Measurements from ENCODE around the gene MISFA. TPM values are rescaled to one million over a fixed set of nuclear protein-coding genes. Genes with fewer than 3 reads are reported as not detected.
"Not testable (repeated sequence)": the region's sequence is repeated elsewhere in the genome, so short reads cannot be mapped to it uniquely, and the experiment has no call there.

The MISFA gene
- total RNA-seq, 1 donor from 2014 or later: 4.1 TPM

- Mint-ChIP-seq H3K9me3 (ENCODE audit: low read depth) (no peaks in the 10 kb centered on the region), H3K27ac (ENCODE audit: unreplicated experiment) (no peak overlapping the region), H3K36me3 (ENCODE audit: low read depth) (no peaks in the 10 kb centered on the region), H3K4me3 (ENCODE audit: unreplicated experiment) (no peak overlapping the region), H3K27me3 (ENCODE audit: low read depth) (no peaks in the 10 kb centered on the region), H3K4me1 (ENCODE audit: low read depth) (no peaks in the 10 kb centered on the region)
- no peak for DNase-seq (ENCODE audit: low spot score)
- no peak for TF ChIP-seq CTCF (IDR thresholded peaks at IDR 0.05)
Measured at GRCh38 chr11:18590571-18590970, 9.0 kb upstream of the MISFA start.

DNA sequence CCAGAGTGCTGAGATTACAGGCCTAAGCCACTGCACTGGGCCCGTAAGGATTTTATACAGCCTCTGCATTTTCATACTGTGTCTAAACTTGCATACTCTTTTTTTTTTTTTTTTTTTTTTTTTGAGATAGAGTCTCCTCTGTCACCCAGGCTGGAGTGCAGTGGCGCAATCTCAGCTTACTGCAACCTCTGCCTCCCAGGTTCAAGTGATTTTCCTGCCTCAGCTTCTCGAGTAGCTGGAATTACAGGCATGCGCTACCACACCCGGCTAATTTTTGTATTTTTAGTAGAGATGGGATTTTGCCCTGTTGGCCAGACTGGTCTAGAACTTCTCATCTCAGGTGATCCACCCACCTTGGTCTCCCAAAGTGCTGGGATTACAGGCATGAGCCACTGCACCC is 5.5 kb upstream of the MISFA start:
- H3K9me3 Mint-ChIP-seq (ENCODE audit: low read depth); H3K27me3 Mint-ChIP-seq (ENCODE audit: low read depth); H3K36me3 Mint-ChIP-seq (ENCODE audit: low read depth); H3K4me3 Mint-ChIP-seq (ENCODE audit: unreplicated experiment); DNase-seq (ENCODE audit: low spot score); H3K27ac Mint-ChIP-seq (ENCODE audit: unreplicated experiment); H3K4me1 Mint-ChIP-seq (ENCODE audit: low read depth): not testable (repeated sequence)

GRCh38 chr11:18594999-18595749 is 4.4 kb upstream of the MISFA start:
- no peak overlapping the region for H3K4me3 Mint-ChIP-seq (ENCODE audit: unreplicated experiment)
- no peaks in the 10 kb centered on the region for H3K36me3 Mint-ChIP-seq (ENCODE audit: low read depth)

GRCh38 chr11:18600915-18601569 is 1.5 kb downstream of the MISFA start:
- no peak overlapping the region for H3K4me3 Mint-ChIP-seq (ENCODE audit: unreplicated experiment)
- no peaks in the 10 kb centered on the region for H3K9me3 Mint-ChIP-seq (ENCODE audit: low read depth)
- no peak for TF ChIP-seq CTCF (IDR thresholded peaks at IDR 0.05)
- no peaks in the 10 kb centered on the region for H3K27me3 Mint-ChIP-seq (ENCODE audit: low read depth)
- no peaks in the 10 kb centered on the region for H3K36me3 Mint-ChIP-seq (ENCODE audit: low read depth)
- H3K4me1 Mint-ChIP-seq (ENCODE audit: low read depth): peaks cover 12% of the 10 kb centered on the region
- no peak for DNase-seq (ENCODE audit: low spot score)
- H3K27ac Mint-ChIP-seq (ENCODE audit: unreplicated experiment): no peak overlapping the region

More at GRCh38 chr11:18594999-18595749, 4.4 kb upstream of the MISFA start:
- no peaks in the 10 kb centered on the region for H3K4me1 Mint-ChIP-seq (ENCODE audit: low read depth)
- DNase-seq (ENCODE audit: low spot score): no peak
- no peaks in the 10 kb centered on the region for H3K9me3 Mint-ChIP-seq (ENCODE audit: low read depth)
- no peak for TF ChIP-seq CTCF (IDR thresholded peaks at IDR 0.05)
- H3K27ac Mint-ChIP-seq (ENCODE audit: unreplicated experiment): peak overlapping the region; percentile 17
- H3K27me3 Mint-ChIP-seq (ENCODE audit: low read depth): no peaks in the 10 kb centered on the region

DNA sequence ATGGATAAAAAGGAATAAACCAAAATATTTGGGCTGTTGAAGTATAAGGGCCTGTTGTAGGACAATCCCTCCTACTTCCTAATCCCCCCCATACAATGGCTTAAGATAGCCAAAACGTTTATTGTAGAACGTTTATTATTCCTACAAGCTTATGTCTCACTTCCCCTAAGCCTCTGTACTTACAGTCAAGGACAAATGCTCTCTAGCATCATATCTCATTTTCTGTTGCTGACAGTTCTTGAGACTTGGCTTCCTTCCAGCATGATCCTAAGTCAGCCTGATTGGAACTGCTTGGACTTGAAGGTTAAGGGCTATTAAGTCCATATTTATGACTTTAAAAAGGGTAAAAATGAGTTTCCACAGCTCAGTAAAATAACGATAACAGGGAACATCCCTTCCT is 8.8 kb downstream of the MISFA start:
- Mint-ChIP-seq H3K27ac (ENCODE audit: unreplicated experiment) (no peak overlapping the region), H3K9me3 (ENCODE audit: low read depth) (no peaks in the 10 kb centered on the region), H3K27me3 (ENCODE audit: low read depth) (no peaks in the 10 kb centered on the region), H3K4me3 (ENCODE audit: unreplicated experiment) (no peak overlapping the region), H3K4me1 (ENCODE audit: low read depth) (peaks cover 2% of the 10 kb centered on the region), H3K36me3 (ENCODE audit: low read depth) (peaks cover 10% of the 10 kb centered on the region)
- TF ChIP-seq CTCF (IDR thresholded peaks at IDR 0.05): no peak
- DNase-seq (ENCODE audit: low spot score): no peak

Data from chondrocyte (in vitro differentiated cells).